Measurements from ENCODE around the gene RASSF5. TPM values are rescaled to one million over a fixed set of nuclear protein-coding genes. Genes with fewer than 3 reads are reported as not detected.
"Not testable (repeated sequence)": the region's sequence is repeated elsewhere in the genome, so short reads cannot be mapped to it uniquely, and the experiment has no call there.

RASSF5 gene
- total RNA-seq, 1 experiment from 2014 or later, result 0.58 TPM

GRCh38 chr1:206609229-206609991 lies 102.1 kb downstream of the RASSF5 start:
- no peak for DNase-seq (ENCODE audit: low read depth, low spot score)
- in situ Hi-C loops (cut with HindIII; ENCODE audit: low pct_unique_long_range_greater_than_20kb, low sequenced_read_pairs), result no loop called here

GRCh38 chr1:206612129-206612876 lies 105.0 kb downstream of the RASSF5 start, which contains the start of gene EIF2D:
TSS of gene EIF2D (minus strand) at chr1:206612465. CDS start at chr1:206612342, 123 bp downstream.
- peak; percentile 94 for DNase-seq (ENCODE audit: low read depth, low spot score)

GRCh38 chr1:206626396-206626795 lies 119.1 kb downstream of the RASSF5 start:
- in situ Hi-C loops (cut with HindIII; ENCODE audit: low pct_unique_long_range_greater_than_20kb, low sequenced_read_pairs); DNase-seq (ENCODE audit: low read depth, low spot score): not testable (repeated sequence)

More at GRCh38 chr1:206612129-206612876, 105.0 kb downstream of the RASSF5 start, which contains the start of gene EIF2D:
- in situ Hi-C loops (cut with HindIII; ENCODE audit: low pct_unique_long_range_greater_than_20kb, low sequenced_read_pairs), result no loop called here

GRCh38 chr1:206628916-206629315 lies 121.6 kb downstream of the RASSF5 start:
- no peak for DNase-seq (ENCODE audit: low read depth, low spot score)
- in situ Hi-C loops (cut with HindIII; ENCODE audit: low pct_unique_long_range_greater_than_20kb, low sequenced_read_pairs), result no loop called here

GRCh38 chr1:206631085-206631509 lies 123.8 kb downstream of the RASSF5 start:
- in situ Hi-C loops (cut with HindIII; ENCODE audit: low pct_unique_long_range_greater_than_20kb, low sequenced_read_pairs), result no loop called here
- peak; percentile 94 for DNase-seq (ENCODE audit: low read depth, low spot score)

GRCh38 chr1:206633708-206634121 lies 126.4 kb downstream of the RASSF5 start:
- DNase-seq (ENCODE audit: low read depth, low spot score), result peak; percentile 84
- in situ Hi-C loops (cut with HindIII; ENCODE audit: low pct_unique_long_range_greater_than_20kb, low sequenced_read_pairs), result no loop called here

- peak; percentile 96 for DNase-seq (ENCODE audit: low read depth, low spot score)
- in situ Hi-C loops (cut with HindIII; ENCODE audit: low pct_unique_long_range_greater_than_20kb, low sequenced_read_pairs), result no loop called here
Observed at GRCh38 chr1:206634365-206635079, 127.2 kb downstream of the RASSF5 start.

GRCh38 chr1:206635080-206635977 lies 128.0 kb downstream of the RASSF5 start, which contains the start of gene DYRK3:
TSS of gene DYRK3 (plus strand) at chr1:206635536. CDS start at chr1:206635704, 168 bp downstream.
- DNase-seq (ENCODE audit: low read depth, low spot score), result peak; percentile 90
- in situ Hi-C loops (cut with HindIII; ENCODE audit: low pct_unique_long_range_greater_than_20kb, low sequenced_read_pairs), result no loop called here

GRCh38 chr1:206635978-206636345 lies 128.6 kb downstream of the RASSF5 start:
- DNase-seq (ENCODE audit: low read depth, low spot score), result no peak
- in situ Hi-C loops (cut with HindIII; ENCODE audit: low pct_unique_long_range_greater_than_20kb, low sequenced_read_pairs), result no loop called here

GRCh38 chr1:206636671-206637070 lies 129.3 kb downstream of the RASSF5 start:
- no peak for DNase-seq (ENCODE audit: low read depth, low spot score)
- in situ Hi-C loops (cut with HindIII; ENCODE audit: low pct_unique_long_range_greater_than_20kb, low sequenced_read_pairs), result no loop called here

- DNase-seq (ENCODE audit: low read depth, low spot score), result no peak
- in situ Hi-C loops (cut with HindIII; ENCODE audit: low pct_unique_long_range_greater_than_20kb, low sequenced_read_pairs), result no loop called here
Observed at GRCh38 chr1:206637605-206638004, 130.3 kb downstream of the RASSF5 start.

Small RNA genes within 50 kb of the gene (small RNA-seq; reads per million reads assigned to genes)
- 0 to 0.05 reads per million in 2 experiments for gene MIR6769B

Other genes starting within 250 kb of the RASSF5 start
- 6.5 and 6.8 TPM in 2 replicates for gene IKBKE, start 37.1 kb upstream of the RASSF5 start, total RNA-seq (2014; rRNA removed; shearing (Covaris generic))
- gene EIF2D, start 104.9 kb downstream of the RASSF5 start, total RNA-seq (2014; rRNA removed; shearing (Covaris generic)), result 57.8 and 58.7 TPM in 2 replicates
- gene DYRK3, start 128.0 kb downstream of the RASSF5 start, total RNA-seq (2014; rRNA removed; shearing (Covaris generic)), result 26.3 and 33.1 TPM in 2 replicates
- 27.9 and 28.4 TPM in 2 replicates for gene MAPKAPK2, start 177.4 kb downstream of the RASSF5 start, total RNA-seq (2014; rRNA removed; shearing (Covaris generic))

All from SK-MEL-5 (cell line).